Inferior parietal cortex (tissue), 1 donor: Measurements from ENCODE around the gene ZNF526.
"Not testable (repeated sequence)": the region's sequence is repeated elsewhere in the genome, so short reads cannot be mapped to it uniquely, and the experiment has no call there.

Source experiments
- DNase-seq: peaks from one replicate; pipeline ENCODE4 v3.0.0-alpha.2; 2016; ENCODE audit errors: extremely low spot score

Gene ZNF526

GRCh38 chr19:42266105-42266504 is 46.0 kb downstream of the ZNF526 start:
- DNase-seq, result not testable (repeated sequence)

GRCh38 chr19:42266928-42267603 is 47.0 kb downstream of the ZNF526 start:
- DNase-seq, result not testable (repeated sequence)

- no peak for DNase-seq
Observed at GRCh38 chr19:42267644-42268141, 47.6 kb downstream of the ZNF526 start.

GRCh38 chr19:42268142-42268703 is 48.1 kb downstream of the ZNF526 start:
- DNase-seq, result peak; percentile 98

- peak; percentile 100 for DNase-seq
Observed at GRCh38 chr19:42268704-42269477, 48.8 kb downstream of the ZNF526 start, which contains the start of gene CIC. Gene CIC (plus strand): TSS chr19:42269252. CDS start chr19:42271784, 2,532 bp downstream.

DNA sequence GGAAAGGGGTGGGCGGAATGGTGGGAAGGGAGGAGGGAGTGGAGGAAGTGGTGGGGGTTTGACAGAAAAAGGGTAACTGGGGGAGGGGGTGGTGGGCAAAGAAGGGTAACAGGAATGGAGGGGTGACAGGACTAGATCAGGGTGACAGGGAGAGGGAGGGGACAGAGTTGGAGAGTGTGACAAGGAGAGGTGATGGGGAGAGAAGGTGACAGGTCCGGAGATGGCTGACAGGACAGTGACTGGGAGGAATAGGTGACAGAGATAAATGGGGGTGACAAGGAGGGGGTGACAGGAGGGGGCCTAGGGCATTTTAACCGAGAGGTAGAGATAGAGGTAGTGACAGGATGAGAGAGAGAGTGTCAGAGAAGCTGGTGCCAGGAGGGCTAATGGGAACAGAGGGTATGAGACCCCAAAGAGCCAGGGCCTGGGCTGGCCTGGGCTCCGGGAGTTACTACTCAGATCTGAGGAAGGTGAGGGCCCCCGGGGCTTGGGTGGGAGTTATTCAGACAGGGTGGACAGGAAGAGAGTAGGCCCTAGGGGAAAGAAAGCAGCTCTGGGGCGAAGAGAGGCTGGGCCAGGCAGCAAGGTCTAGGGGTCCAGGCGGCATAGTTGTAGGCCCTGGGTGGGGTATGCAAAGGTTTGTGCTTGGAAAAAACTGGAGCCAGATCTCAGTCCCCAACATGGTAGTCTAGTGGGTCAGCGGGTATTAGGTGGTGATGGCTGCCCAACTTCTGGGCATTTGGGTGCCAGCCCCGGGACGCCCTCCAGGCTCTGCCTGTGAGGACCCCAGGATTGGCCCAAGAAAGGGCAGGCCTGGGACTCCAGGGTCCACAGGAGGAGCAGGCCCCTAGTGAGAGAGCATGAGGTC is 49.6 kb downstream of the ZNF526 start:
- no peak for DNase-seq

GRCh38 chr19:42270346-42271044 is 50.4 kb downstream of the ZNF526 start:
- DNase-seq, result no peak

- DNase-seq, result no peak
Observed at GRCh38 chr19:42271045-42271419, 50.9 kb downstream of the ZNF526 start.

DNA sequence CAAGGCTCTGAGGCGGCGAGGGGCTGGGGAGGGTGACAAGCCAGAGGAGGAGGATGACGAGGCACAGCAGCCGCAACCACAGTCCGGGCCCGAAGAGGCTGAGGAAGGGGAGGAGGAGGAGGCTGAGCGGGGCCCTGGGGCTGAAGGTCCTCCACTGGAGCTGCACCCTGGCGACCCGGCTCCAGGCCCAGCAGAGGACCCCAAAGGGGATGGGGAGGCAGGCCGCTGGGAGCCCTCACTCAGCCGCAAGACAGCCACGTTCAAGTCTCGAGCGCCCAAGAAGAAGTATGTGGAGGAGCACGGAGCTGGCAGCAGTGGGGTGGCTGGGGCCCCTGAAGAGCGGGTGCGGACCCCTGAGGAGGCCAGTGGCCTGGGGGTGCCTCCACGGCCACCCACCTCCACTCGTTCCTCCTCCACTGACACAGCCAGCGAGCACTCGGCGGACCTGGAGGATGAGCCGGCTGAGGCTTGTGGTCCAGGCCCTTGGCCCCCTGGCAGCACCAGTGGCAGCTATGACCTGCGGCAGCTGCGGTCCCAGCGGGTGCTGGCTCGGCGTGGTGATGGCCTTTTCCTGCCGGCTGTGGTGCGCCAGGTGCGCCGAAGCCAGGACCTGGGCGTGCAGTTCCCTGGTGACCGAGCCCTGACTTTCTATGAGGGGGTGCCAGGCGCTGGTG is 51.9 kb downstream of the ZNF526 start:
- DNase-seq, result no peak

- no peak for DNase-seq
Observed at GRCh38 chr19:42272535-42272897, 52.4 kb downstream of the ZNF526 start.

GRCh38 chr19:42272989-42273406 is 52.9 kb downstream of the ZNF526 start:
- DNase-seq, result no peak

DNA sequence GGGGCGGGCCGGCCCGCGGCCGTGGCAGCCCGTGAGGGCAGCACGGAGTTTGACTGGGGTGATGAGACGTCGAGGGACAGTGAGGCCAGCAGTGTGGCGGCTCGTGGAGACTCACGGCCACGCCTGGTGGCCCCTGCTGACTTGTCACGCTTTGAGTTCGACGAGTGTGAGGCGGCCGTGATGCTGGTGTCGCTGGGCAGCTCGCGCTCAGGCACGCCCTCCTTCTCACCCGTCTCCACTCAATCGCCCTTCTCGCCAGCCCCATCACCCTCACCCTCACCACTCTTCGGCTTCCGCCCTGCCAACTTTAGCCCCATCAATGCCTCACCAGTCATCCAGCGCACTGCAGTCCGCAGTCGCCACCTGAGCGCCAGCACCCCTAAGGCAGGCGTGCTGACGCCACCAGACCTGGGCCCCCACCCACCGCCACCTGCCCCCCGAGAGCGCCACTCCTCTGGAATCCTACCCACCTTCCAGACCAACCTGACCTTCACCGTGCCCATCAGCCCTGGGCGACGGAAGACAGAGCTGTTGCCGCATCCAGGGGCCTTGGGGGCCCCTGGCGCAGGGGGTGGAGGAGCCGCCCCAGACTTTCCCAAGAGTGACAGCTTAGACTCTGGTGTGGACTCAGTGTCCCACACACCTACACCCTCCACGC is 53.4 kb downstream of the ZNF526 start:
- DNase-seq, result no peak

DNA sequence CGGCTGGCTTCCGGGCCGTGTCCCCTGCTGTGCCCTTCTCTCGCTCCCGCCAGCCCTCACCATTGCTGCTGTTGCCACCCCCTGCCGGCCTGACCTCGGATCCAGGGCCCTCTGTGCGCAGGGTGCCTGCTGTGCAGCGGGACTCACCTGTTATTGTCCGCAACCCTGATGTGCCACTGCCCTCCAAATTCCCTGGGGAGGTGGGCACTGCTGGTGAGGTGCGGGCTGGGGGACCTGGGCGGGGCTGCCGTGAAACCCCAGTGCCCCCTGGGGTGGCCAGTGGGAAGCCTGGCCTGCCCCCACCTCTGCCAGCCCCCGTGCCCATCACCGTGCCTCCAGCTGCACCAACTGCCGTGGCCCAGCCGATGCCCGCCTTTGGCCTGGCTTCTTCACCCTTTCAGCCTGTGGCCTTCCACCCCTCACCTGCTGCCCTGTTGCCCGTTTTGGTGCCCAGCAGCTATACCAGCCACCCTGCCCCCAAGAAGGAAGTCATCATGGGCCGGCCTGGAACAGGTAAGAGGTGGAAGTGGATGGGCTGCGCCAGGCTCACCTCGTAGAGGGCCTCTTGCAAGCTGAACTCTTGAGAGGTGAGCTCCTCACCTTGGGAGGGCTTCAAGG is 54.1 kb downstream of the ZNF526 start:
- DNase-seq, result no peak

GRCh38 chr19:42275103-42275502 is 55.0 kb downstream of the ZNF526 start:
- DNase-seq, result no peak

GRCh38 chr19:42275517-42275916 is 55.4 kb downstream of the ZNF526 start:
- DNase-seq, result no peak

DNA sequence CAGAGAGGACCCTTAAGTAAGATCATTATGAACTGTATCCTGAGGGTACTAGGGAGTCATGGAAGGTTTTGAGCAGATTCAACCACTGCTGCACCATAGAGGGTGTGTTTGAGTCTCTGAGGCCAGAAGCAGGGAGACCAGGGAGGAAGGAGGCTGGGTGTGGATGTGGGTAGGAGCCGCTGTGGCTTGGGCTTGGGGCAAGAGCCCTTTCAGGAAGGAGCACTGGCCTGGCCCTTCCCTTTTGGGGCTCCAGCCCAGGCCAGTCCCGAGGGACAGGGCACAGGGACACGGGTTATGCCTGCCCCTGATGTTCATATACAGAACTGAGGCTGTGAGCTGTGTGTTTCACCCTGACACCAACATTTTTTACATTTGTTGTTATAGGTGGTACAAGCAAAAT is 56.2 kb downstream of the ZNF526 start:
- DNase-seq, result no peak

DNA sequence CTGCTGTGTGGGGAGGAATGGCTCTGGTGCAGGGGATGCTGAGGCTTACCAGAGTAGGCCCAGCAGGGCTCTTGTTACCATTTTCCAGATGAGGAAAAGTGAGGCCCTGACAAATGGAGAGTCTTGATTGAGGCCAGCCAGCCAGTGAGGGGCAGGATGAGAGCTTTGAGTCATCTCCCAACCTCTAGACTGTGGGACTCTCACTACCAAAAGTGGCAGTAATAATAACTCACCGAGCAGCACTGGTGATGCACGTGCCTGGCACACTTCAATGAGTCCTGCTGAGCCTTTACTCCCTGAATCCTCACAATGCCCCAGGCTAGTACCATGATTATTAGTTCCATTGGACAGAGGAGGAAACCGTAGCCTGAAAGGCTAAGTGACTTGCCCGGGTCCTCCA is 56.7 kb downstream of the ZNF526 start:
- DNase-seq, result no peak
